K562 (cell line): ENCODE data around the gene GIPR. TPM values are rescaled to one million over a fixed set of nuclear protein-coding genes. Genes with fewer than 3 reads are reported as not detected.
A peak's percentile ranks its signal among the peaks of the same experiment; 100 is the strongest.

Source experiments
- CEBPB ChIP-seq: fragments of 450-650 bp; IDR thresholded peaks from 2 replicates; pipeline ENCODE4 v1.6.1; 2016; ENCODE audit warnings: missing genetic modification characterization, missing compliant biosample characterization
- CHAMP1 ChIP-seq: fragments of 450-650 bp; IDR thresholded peaks from 2 replicates; pipeline ENCODE4 v1.6.1; 2016; ENCODE audit warnings: mild to moderate bottlenecking
- FOXM1 ChIP-seq, 2 experiments: fragments of 450-650 bp in 1 of 2; sonication (generic) in 1 of 2; formaldehyde crosslinking in 1 of 2; IDR thresholded peaks; 2 replicates each; pipeline versions ENCODE4 v1.6.1 to v1.9.0; 2017 to 2022; ENCODE audit warnings: low read depth in 2 of 2, mild to moderate bottlenecking in 2 of 2, missing genetic modification reagents in 1 of 2, moderate library complexity in 1 of 2
- RFX5 ChIP-seq: IDR thresholded peaks from 2 replicates; pipeline ENCODE4 v1.6.1; 2011; ENCODE audit warnings: low read depth, mild to moderate bottlenecking, improper control_type of control experiment, low read length
- SAFB ChIP-seq: fragments of 200-400 bp; formaldehyde crosslinking; IDR thresholded peaks from 2 replicates; pipeline ENCODE4 v1.6.1; 2017; ENCODE audit warnings: low read depth, low read length, borderline replicate concordance
- STAG1 ChIP-seq: sonication (generic); formaldehyde crosslinking; IDR thresholded peaks from 2 replicates; pipeline ENCODE4 v1.5.0; 2020; ENCODE audit warnings: missing genetic modification reagents, borderline replicate concordance
- XRCC3 ChIP-seq: fragments of 450-650 bp; IDR thresholded peaks from 2 replicates; pipeline ENCODE4 v1.6.1; 2017; ENCODE audit warnings: mild to moderate bottlenecking, moderate library complexity
- ZNF639 ChIP-seq, 2 experiments: fragments of 200-800 bp in 1 of 2; sonication (Bioruptor generic) in 1 of 2; sonication (generic) in 1 of 2; formaldehyde crosslinking in 1 of 2; IDR thresholded peaks in 1 of 2; conservative IDR thresholded peaks in 1 of 2; 2 replicates each; pipeline versions ENCODE4 v1.5.0 to v1.6.1; 2016 to 2020; ENCODE audit warnings: missing compliant biosample characterization in 1 of 2, missing genetic modification characterization in 1 of 2, missing genetic modification reagents in 1 of 2
- polyA plus RNA-seq, 8 experiments: library from polyadenylated mRNA; depleted of rRNA in 4 of 8; stranded (reverse) in 5 of 8; unstranded in 3 of 8; fragments of >200 nt; fragmentation: Nextera tagmentation in 2 of 8; fragmentation: Illumina TruSeq in 1 of 8; extraction: Ambion mirVana in 2 of 8; extraction: Trizol in 1 of 8; gene quantifications; 2 replicates each; pipeline versions ENCODE4 v1.2.1 to v1.2.3, GENCODE V29; 2011 to 2014; ENCODE audit warnings: inconsistent platforms in 1 of 8, missing spikeins in 1 of 8
- total RNA-seq, 7 experiments: library from RNA; depleted of rRNA in 6 of 7; stranded (reverse); fragments of >200 nt in 6 of 7; fragmentation: Illumina TruSeq in 2 of 7; extraction: Trizol in 2 of 7; gene quantifications; 2 replicates each; pipeline versions ENCODE4 v1.2.1 to v1.2.3, GENCODE V29; 2011 to 2021; ENCODE audit warnings: low replicate concordance in 1 of 7

Gene GIPR
- total and polyA plus RNA-seq, 9 of the 15 experiments (the other 6 are each of a cell fraction or from before 2014, with no cell fraction given), result 2.2 to 26.8 (median 12.7) TPM

DNA sequence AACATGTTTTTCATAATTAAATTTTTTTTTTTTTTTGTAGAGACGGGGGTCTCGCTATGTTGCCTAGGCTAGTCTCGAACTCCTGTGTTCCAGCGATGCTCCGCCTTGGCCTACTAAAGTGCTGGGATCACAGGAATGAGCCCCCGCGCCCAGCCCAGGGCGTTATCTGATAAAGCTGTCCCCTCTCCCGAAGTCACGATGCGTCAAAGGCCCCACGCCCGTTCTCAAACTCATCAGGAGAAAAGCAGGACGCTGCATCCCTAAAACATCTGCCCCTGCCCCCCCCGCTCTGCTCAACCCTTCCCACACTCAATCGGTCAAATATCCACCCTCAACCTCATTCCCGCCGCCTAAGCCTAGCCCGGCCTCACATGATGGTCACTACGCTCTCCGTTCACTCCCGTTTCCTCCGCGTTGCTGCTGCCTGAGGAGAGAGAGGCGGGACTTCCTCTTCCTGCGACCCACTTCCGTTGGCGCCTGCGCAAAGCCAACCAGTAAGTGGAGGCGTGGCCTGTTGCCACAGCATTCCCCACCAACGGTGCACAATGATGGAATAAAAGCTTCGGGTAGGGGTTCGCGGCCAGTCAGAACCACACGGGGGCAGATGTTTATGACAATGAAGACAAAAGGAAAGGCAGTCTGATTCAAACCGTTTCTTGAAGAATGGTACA, 23.6 kb downstream of the GIPR start, which contains the start of gene SNRPD2 (continued):
- TF ChIP-seq ZNF639 (CRISPR knock-in tag; conservative IDR thresholded peaks at IDR 0.05 in 1 of 2, IDR thresholded peaks at IDR 0.05 in 1 of 2), result peak in 1 of 2 experiments; percentile 91; a peak in 2 of 4 replicates
- TF ChIP-seq CHAMP1, result no peak
- no peak for TF ChIP-seq SAFB
- TF ChIP-seq CEBPB, result peak; percentile 78
- TF ChIP-seq STAG1, result no peak
- no peak for TF ChIP-seq XRCC3
- no peak for TF ChIP-seq FOXM1 (IDR thresholded peaks at IDR 0.05; ENCODE audit: low read depth)
- TF ChIP-seq FOXM1 (CRISPR knock-in tag; IDR thresholded peaks at IDR 0.05; ENCODE audit: low read depth), result no peak
- no peak for TF ChIP-seq RFX5
